ENCODE results near the gene HLA-DRB1.
"Not testable (repeated sequence)": the region's sequence is repeated elsewhere in the genome, so short reads cannot be mapped to it uniquely, and the experiment has no call there.

DNA sequence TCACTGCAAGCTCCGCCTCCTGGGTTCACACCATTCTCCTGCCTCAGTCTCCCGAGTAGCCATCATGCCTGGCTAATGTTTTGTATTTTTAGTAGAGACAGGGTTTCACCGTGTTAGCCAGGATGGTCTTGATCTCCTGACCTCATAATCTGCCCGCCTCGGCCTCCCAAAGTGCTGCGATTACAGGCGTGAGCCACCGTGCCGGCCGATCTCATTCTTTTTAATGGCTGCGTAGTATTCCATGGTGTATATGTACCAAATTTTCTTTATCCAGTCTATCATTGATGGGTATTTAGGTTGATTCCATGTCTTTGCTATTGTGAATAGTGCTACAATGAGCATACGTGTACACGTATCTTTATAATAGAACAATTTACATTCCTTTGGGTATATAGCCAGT is 40.1 kb upstream of the HLA-DRB1 start:
- TF ChIP-seq, protein P1, sequence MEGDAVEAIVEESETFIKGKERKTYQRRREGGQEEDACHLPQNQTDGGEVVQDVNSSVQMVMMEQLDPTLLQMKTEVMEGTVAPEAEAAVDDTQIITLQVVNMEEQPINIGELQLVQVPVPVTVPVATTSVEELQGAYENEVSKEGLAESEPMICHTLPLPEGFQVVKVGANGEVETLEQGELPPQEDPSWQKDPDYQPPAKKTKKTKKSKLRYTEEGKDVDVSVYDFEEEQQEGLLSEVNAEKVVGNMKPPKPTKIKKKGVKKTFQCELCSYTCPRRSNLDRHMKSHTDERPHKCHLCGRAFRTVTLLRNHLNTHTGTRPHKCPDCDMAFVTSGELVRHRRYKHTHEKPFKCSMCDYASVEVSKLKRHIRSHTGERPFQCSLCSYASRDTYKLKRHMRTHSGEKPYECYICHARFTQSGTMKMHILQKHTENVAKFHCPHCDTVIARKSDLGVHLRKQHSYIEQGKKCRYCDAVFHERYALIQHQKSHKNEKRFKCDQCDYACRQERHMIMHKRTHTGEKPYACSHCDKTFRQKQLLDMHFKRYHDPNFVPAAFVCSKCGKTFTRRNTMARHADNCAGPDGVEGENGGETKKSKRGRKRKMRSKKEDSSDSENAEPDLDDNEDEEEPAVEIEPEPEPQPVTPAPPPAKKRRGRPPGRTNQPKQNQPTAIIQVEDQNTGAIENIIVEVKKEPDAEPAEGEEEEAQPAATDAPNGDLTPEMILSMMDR (IDR thresholded peaks at IDR 0.05), result not testable (repeated sequence)
- not testable (repeated sequence) for TF ChIP-seq POLR2A, POLR2AphosphoS5 (IDR thresholded peaks at IDR 0.05)
